A549 (cell line): Measurements from ENCODE around the gene TBC1D24. TPM values are rescaled to one million over a fixed set of nuclear protein-coding genes. Genes with fewer than 3 reads are reported as not detected.

Experiments
- ATAC-seq, 2 experiments: fragments of 200-7000 bp in 1 of 2; fragments of >200 bp in 1 of 2; cut with Nextera tagmentation in 1 of 2; cut with Tn5 transposase in 1 of 2; 3 replicates each; pipeline versions ENCODE4 v1.8.0 to v1.9.1; 2018 to 2020; ENCODE audit warnings: mild to moderate bottlenecking in 1 of 2, moderate library complexity in 1 of 2
- CTCF ChIA-PET: fragments of 300-600 bp; sonication (Branson Sonifier 250); formaldehyde crosslinking; extraction: SDS; loops from one replicate; lab custom pipeline; 2021; ENCODE audit warnings: antibody characterized with exemption, inconsistent platforms; lab: Yijun Ruan, JAX
- POLR2A ChIA-PET: fragments of 350-600 bp; formaldehyde crosslinking; extraction: SDS; loops from one replicate; lab custom pipeline; 2021; ENCODE audit warnings: antibody characterized with exemption, inconsistent platforms; lab: Yijun Ruan, JAX
- DNase-seq, 2 experiments: peaks; one replicate each; pipeline versions ENCODE4 v3.0.0 to v3.0.0-alpha.2; 2011 to 2016; ENCODE audit warnings: low read depth in 1 of 2, low spot score in 1 of 2
- FAIRE-seq: peaks from 2 replicates; lab custom pipeline; 2011; peaks lifted over from hg19 to GRCh38; lab: Jason Lieb, UNC
- H3K27ac ChIP-seq, 2 experiments: fragments of >200 bp; sonication (Bioruptor Twin); formaldehyde crosslinking; 3 replicates each; pipeline ENCODE4 v1.5.1; 2016 to 2017
- H3K4me1 ChIP-seq: fragments of >200 bp; sonication (Bioruptor Twin); formaldehyde crosslinking; 3 replicates; pipeline ENCODE4 v1.6.1; 2016
- H3K4me2 ChIP-seq: fragments of >200 bp; sonication (Bioruptor Twin); formaldehyde crosslinking; 3 replicates; pipeline ENCODE4 v1.6.1; 2016
- H3K4me3 ChIP-seq: fragments of >200 bp; sonication (Bioruptor Twin); formaldehyde crosslinking; 3 replicates; pipeline ENCODE4 v1.5.1; 2016
- H3K9me3 ChIP-seq: fragments of >200 bp; sonication (Bioruptor Twin); formaldehyde crosslinking; 3 replicates; pipeline ENCODE4 v1.6.1; 2016
- BHLHE40 ChIP-seq: IDR thresholded peaks from 2 replicates; pipeline ENCODE4 v1.6.1; 2012; ENCODE audit warnings: low read depth, low read length, inconsistent platforms
- CBX2 ChIP-seq: fragments of 200-600 bp; sonication (generic); IDR thresholded peaks from 2 replicates; pipeline ENCODE4 v1.6.1; 2016; ENCODE audit warnings: low read depth, mild to moderate bottlenecking, borderline replicate concordance
- CEBPB ChIP-seq, 2 experiments: fragments of >200 bp in 1 of 2; sonication (Bioruptor Twin) in 1 of 2; formaldehyde crosslinking in 1 of 2; IDR thresholded peaks; 2 replicates each; pipeline ENCODE4 v1.6.1; 2012 to 2016
- CHD2 ChIP-seq: fragments of 150-350 bp; IDR thresholded peaks from 2 replicates; pipeline ENCODE4 v1.6.1; 2014; ENCODE audit warnings: low read length; ENCODE audit not compliant: partially characterized antibody
- CHD4 ChIP-seq: fragments of 200-600 bp; sonication (generic); IDR thresholded peaks from 2 replicates; pipeline ENCODE4 v1.6.1; 2016; ENCODE audit warnings: antibody characterized with exemption, mild to moderate bottlenecking, borderline replicate concordance
- EHMT2 ChIP-seq: fragments of 200-600 bp; sonication (generic); IDR thresholded peaks from 2 replicates; pipeline ENCODE4 v1.6.1; 2016; ENCODE audit warnings: antibody characterized with exemption, low read depth, mild to moderate bottlenecking, moderate library complexity
- FOSL2 ChIP-seq, 2 experiments: fragments of 450-650 bp in 1 of 2; fragments of >200 bp in 1 of 2; sonication (Bioruptor Twin) in 1 of 2; formaldehyde crosslinking; IDR thresholded peaks; 2 replicates each; pipeline versions ENCODE4 v1.5.0 to v1.6.1; 2016 to 2020; ENCODE audit warnings: mild to moderate bottlenecking in 1 of 2, moderate library complexity in 1 of 2
- GATA3 ChIP-seq: IDR thresholded peaks from 2 replicates; pipeline ENCODE4 v1.6.1; 2012; ENCODE audit warnings: borderline replicate concordance
- HDAC2 ChIP-seq: fragments of 200-600 bp; sonication (generic); IDR thresholded peaks from 2 replicates; pipeline ENCODE4 v1.6.1; 2016
- HES2 ChIP-seq: fragments of >200 bp; sonication (Bioruptor Twin); formaldehyde crosslinking; IDR thresholded peaks from 2 replicates; pipeline ENCODE4 v1.6.1; 2016
- HOXA7 ChIP-seq: fragments of 250-450 bp; sonication (Bioruptor Pico); IDR thresholded peaks from 2 replicates; pipeline ENCODE4 v1.5.0; 2020; ENCODE audit warnings: mild to moderate bottlenecking, moderate library complexity
- KDM1A ChIP-seq: fragments of 200-600 bp; sonication (generic); IDR thresholded peaks from 2 replicates; pipeline ENCODE4 v1.6.1; 2016; ENCODE audit warnings: low read depth, mild to moderate bottlenecking
- MAFK ChIP-seq: fragments of 450-650 bp; IDR thresholded peaks from 2 replicates; pipeline ENCODE4 v1.6.1; 2014; ENCODE audit not compliant: partially characterized antibody
- MYC ChIP-seq: IDR thresholded peaks from 2 replicates; pipeline ENCODE4 v1.6.1; 2012; ENCODE audit warnings: mild to moderate bottlenecking, inconsistent platforms, low read length, improper control_type of control experiment, borderline replicate concordance
- NR3C1 ChIP-seq: fragments of >200 bp; sonication (Bioruptor Twin); formaldehyde crosslinking; IDR thresholded peaks from 3 replicates; pipeline ENCODE4 v1.6.1; 2017
- PHF8 ChIP-seq: fragments of 200-600 bp; sonication (generic); IDR thresholded peaks from 2 replicates; pipeline ENCODE4 v1.6.1; 2016; ENCODE audit warnings: low read depth, mild to moderate bottlenecking, antibody characterized with exemption, moderate library complexity, borderline replicate concordance
- POLR2A ChIP-seq: IDR thresholded peaks from 2 replicates; pipeline ENCODE4 v1.6.1; 2012; ENCODE audit warnings: mild to moderate bottlenecking, low read length
- POLR2AphosphoS2 ChIP-seq: conservative IDR thresholded peaks from 2 replicates; pipeline ENCODE4 v1.6.1; 2012; ENCODE audit warnings: low read length, improper control_type of control experiment, inconsistent platforms
- RAD21 ChIP-seq, 2 experiments: fragments of >200 bp in 1 of 2; sonication (Bioruptor Twin) in 1 of 2; formaldehyde crosslinking in 1 of 2; IDR thresholded peaks in 1 of 2; conservative IDR thresholded peaks in 1 of 2; 2 replicates in 1 of 2; 3 replicates in 1 of 2; pipeline ENCODE4 v1.6.1; 2012 to 2018; ENCODE audit warnings: inconsistent platforms in 1 of 2
- RARB ChIP-seq: fragments of 250-450 bp; sonication (Bioruptor Pico); IDR thresholded peaks from 2 replicates; pipeline ENCODE4 v1.8.0; 2021; ENCODE audit warnings: mild to moderate bottlenecking, moderate library complexity
- RCOR1 ChIP-seq: fragments of 150-350 bp; IDR thresholded peaks from 2 replicates; pipeline ENCODE4 v1.6.1; 2014; ENCODE audit warnings: antibody characterized with exemption, low read length, low read depth
- SREBF2 ChIP-seq: fragments of 450-650 bp; IDR thresholded peaks from 2 replicates; pipeline ENCODE4 v1.6.1; 2014; ENCODE audit warnings: mild to moderate bottlenecking, moderate library complexity
- ZNF302 ChIP-seq: fragments of 250-450 bp; sonication (Bioruptor Pico); IDR thresholded peaks from 2 replicates; pipeline ENCODE4 v1.9.0; 2021; ENCODE audit warnings: inconsistent platforms, mild to moderate bottlenecking, moderate library complexity
- ZSCAN20 ChIP-seq: fragments of 250-450 bp; sonication (Bioruptor Pico); IDR thresholded peaks from 2 replicates; pipeline ENCODE4 v1.8.0; 2022; ENCODE audit warnings: mild to moderate bottlenecking, moderate library complexity
- WGBS: methylation state at CpG from one replicate; pipeline ENCODE4 v1.1.6; 2017; ENCODE audit errors: missing lambda C conversion rate; 5-methylcytosine and 5-hydroxymethylcytosine counted together
- polyA plus RNA-seq, 4 experiments: library from polyadenylated mRNA; depleted of rRNA in 3 of 4; stranded (reverse); fragments of >200 nt; fragmentation: RNase III in 1 of 4; extraction: RNeasy Plus Mini Kit Qiagen cat#74134 plus additional on column Dnase treatment in 1 of 4; gene quantifications; 2 replicates in 3 of 4; 3 replicates in 1 of 4; pipeline ENCODE4 v1.2.3, GENCODE V29; 2011 to 2017
- TF ChIP-seq, protein P1 (sequence below): fragments of >200 bp; sonication (Bioruptor Twin); formaldehyde crosslinking; IDR thresholded peaks from 3 replicates; pipeline ENCODE4 v1.5.1; 2016
- TF ChIP-seq, protein P2 (sequence below): fragments of 250-450 bp; sonication (Bioruptor Pico); IDR thresholded peaks from 2 replicates; pipeline ENCODE4 v1.5.0; 2021; ENCODE audit warnings: mild to moderate bottlenecking, moderate library complexity, borderline replicate concordance
- TF ChIP-seq, protein P3 (sequence below): IDR thresholded peaks from 2 replicates; pipeline ENCODE4 v1.6.1; 2012; ENCODE audit warnings: low read depth, borderline replicate concordance

TBC1D24 gene
- polyA plus RNA-seq, 2 of the 4 experiments (the other 2 are of a cell fraction): 4.2 to 7.3 TPM

DNA sequence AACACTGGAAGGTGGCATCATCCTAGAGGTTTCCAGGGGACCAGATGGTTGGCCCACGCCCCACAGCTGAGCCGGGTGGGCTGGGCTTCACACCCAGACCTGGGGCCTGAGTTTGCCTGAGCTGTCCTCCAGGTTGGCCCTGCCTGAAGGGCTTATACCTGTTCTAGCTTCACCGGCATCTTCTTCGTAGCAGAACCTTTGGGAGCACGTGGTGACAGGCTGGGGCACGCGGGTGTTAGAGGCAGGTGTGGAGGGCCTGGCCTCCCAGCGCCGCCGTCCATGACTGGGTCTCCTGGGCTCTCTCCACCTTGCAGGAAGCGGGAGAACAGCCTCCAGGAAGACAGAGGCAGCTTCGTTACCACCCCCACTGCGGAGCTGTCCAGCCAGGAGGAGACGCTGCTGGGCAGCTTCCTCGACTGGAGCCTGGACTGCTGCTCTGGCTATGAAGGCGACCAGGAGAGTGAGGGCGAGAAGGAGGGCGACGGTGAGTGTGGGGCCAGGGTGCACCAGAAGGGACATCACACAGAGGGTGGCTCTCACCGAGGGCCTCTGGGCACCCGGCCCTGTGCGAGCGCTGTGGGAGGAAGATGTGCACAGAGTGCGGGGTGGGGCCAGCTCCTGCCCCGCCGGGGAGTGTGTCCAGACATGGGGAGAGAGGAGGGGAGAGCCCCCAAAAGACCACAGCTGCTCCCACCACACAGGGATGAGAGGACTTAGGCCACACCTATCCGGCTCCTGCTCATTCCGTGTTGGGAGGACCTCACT, 19.7 kb upstream of the TBC1D24 start:
- no peak overlapping the region for H3K4me2 ChIP-seq
- TF ChIP-seq CHD2: no peak
- no peak for TF ChIP-seq FOSL2 (IDR thresholded peaks at IDR 0.05)
- TF ChIP-seq FOSL2 (CRISPR knock-in tag; IDR thresholded peaks at IDR 0.05): no peak
- no peak for TF ChIP-seq HES2
- TF ChIP-seq CBX2: no peak
- no peak for TF ChIP-seq RAD21 (conservative IDR thresholded peaks at IDR 0.05 in 1 of 2, IDR thresholded peaks at IDR 0.05 in 1 of 2)
- TF ChIP-seq SREBF2: no peak
- TF ChIP-seq BHLHE40: no peak
- no peak for TF ChIP-seq POLR2AphosphoS2
- no peak for TF ChIP-seq HDAC2
- no peak for TF ChIP-seq GATA3
- no peak for TF ChIP-seq PHF8
- no peak for TF ChIP-seq NR3C1
- no peak for TF ChIP-seq MAFK
- TF ChIP-seq, protein P1, sequence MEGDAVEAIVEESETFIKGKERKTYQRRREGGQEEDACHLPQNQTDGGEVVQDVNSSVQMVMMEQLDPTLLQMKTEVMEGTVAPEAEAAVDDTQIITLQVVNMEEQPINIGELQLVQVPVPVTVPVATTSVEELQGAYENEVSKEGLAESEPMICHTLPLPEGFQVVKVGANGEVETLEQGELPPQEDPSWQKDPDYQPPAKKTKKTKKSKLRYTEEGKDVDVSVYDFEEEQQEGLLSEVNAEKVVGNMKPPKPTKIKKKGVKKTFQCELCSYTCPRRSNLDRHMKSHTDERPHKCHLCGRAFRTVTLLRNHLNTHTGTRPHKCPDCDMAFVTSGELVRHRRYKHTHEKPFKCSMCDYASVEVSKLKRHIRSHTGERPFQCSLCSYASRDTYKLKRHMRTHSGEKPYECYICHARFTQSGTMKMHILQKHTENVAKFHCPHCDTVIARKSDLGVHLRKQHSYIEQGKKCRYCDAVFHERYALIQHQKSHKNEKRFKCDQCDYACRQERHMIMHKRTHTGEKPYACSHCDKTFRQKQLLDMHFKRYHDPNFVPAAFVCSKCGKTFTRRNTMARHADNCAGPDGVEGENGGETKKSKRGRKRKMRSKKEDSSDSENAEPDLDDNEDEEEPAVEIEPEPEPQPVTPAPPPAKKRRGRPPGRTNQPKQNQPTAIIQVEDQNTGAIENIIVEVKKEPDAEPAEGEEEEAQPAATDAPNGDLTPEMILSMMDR: no peak
- no peak for TF ChIP-seq RARB (CRISPR knock-in tag)
- TF ChIP-seq POLR2A: no peak
- TF ChIP-seq HOXA7 (CRISPR knock-in tag): no peak
- no peak overlapping the region for H3K27ac ChIP-seq
- DNase-seq (no peak), FAIRE-seq (no peak), ATAC-seq (no peak)
- POLR2A ChIA-PET: no interaction called here
- H3K9me3 ChIP-seq: no peaks in the 10 kb centered on the region
- CTCF ChIA-PET: interaction anchor here (0.9 to 8.5 kb wide), 5 partner anchors 8 to 115 kb away, joined by 3 to 40 read pairs (median 6); partner anchors contain the start of gene ABCA3
- H3K4me1 ChIP-seq: peaks cover 4% of the 10 kb centered on the region; the same call in 1 of the 3 replicates
- H3K4me3 ChIP-seq: no peak overlapping the region
- WGBS: 97% methylated on average over 26 of the region's 28 CpGs

GRCh38 chr16:2456551-2457153, 18.3 kb upstream of the TBC1D24 start:
- TF ChIP-seq ZSCAN20 (CRISPR knock-in tag) (no peak), HOXA7 (CRISPR knock-in tag) (no peak), CHD4 (no peak), KDM1A (no peak), MYC (no peak), NR3C1 (no peak), RCOR1 (no peak), ZNF302 (CRISPR knock-in tag) (no peak), BHLHE40 (no peak), EHMT2 (no peak), FOSL2 (IDR thresholded peaks at IDR 0.05) (no peak), FOSL2 (CRISPR knock-in tag; IDR thresholded peaks at IDR 0.05) (no peak), RAD21 (conservative IDR thresholded peaks at IDR 0.05 in 1 of 2, IDR thresholded peaks at IDR 0.05 in 1 of 2) (no peak), HES2 (no peak), CEBPB (IDR thresholded peaks at IDR 0.05) (no peak)
- TF ChIP-seq, protein P2, sequence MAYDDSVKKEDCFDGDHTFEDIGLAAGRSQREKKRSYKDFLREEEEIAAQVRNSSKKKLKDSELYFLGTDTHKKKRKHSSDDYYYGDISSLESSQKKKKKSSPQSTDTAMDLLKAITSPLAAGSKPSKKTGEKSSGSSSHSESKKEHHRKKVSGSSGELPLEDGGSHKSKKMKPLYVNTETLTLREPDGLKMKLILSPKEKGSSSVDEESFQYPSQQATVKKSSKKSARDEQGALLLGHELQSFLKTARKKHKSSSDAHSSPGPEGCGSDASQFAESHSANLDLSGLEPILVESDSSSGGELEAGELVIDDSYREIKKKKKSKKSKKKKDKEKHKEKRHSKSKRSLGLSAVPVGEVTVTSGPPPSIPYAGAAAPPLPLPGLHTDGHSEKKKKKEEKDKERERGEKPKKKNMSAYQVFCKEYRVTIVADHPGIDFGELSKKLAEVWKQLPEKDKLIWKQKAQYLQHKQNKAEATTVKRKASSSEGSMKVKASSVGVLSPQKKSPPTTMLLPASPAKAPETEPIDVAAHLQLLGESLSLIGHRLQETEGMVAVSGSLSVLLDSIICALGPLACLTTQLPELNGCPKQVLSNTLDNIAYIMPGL (CRISPR knock-in tag): no peak
- TF ChIP-seq, protein P3, sequence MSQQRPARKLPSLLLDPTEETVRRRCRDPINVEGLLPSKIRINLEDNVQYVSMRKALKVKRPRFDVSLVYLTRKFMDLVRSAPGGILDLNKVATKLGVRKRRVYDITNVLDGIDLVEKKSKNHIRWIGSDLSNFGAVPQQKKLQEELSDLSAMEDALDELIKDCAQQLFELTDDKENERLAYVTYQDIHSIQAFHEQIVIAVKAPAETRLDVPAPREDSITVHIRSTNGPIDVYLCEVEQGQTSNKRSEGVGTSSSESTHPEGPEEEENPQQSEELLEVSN: no peak
- TF ChIP-seq, all 56 proteins: peak for 0
- ChIA-PET POLR2A (interaction anchor here (0.5 kb wide), 1 partner anchor 653 kb away, joined by 3 read pairs; no protein-coding TSS in a partner anchor), CTCF (interaction anchor here (0.9 to 8.5 kb wide), 3 partner anchors 10 to 44 kb away, joined by 3 to 40 read pairs (median 6); no protein-coding TSS in a partner anchor)
- Histone ChIP-seq H3K4me3 (no peak overlapping the region), H3K27ac (no peak overlapping the region), H3K4me1 (peaks cover 11% of the 10 kb centered on the region; the same call in 1 of the 3 replicates), H3K4me2 (no peak overlapping the region), H3K9me3 (no peaks in the 10 kb centered on the region)
- no peak for FAIRE-seq
- 96% methylated on average over 16 of the region's 21 CpGs for WGBS
- ATAC-seq: no peak
- DNase-seq: no peak
